ENCODE data around the gene WNK4. TPM values are rescaled to one million over a fixed set of nuclear protein-coding genes. Genes with fewer than 3 reads are reported as not detected.

WNK4 gene
- total and polyA plus RNA-seq, 9 of the 15 experiments (the other 6 are each of a cell fraction or from before 2014, with no cell fraction given), result 0.32 to 25.8 (median 4.5) TPM

DNA sequence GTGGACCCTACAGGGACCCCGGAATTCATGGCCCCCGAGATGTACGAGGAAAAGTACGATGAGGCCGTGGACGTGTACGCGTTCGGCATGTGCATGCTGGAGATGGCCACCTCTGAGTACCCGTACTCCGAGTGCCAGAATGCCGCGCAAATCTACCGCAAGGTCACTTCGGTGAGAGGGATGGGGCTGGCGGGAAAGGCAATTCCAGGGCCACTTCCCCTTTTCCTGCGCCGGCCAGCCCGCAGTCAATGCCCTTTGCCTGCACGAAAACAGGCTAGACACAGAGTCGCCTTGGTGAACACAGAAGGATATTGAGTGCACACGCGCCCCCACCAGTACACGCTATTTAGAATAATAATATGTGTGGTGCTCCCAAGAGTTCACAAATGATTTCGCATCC lies 4.0 kb downstream of the WNK4 start (continued):
- no peak for TF ChIP-seq NELFE (IDR thresholded peaks at IDR 0.05; ENCODE audit: insufficient read depth, insufficient read length)

DNA sequence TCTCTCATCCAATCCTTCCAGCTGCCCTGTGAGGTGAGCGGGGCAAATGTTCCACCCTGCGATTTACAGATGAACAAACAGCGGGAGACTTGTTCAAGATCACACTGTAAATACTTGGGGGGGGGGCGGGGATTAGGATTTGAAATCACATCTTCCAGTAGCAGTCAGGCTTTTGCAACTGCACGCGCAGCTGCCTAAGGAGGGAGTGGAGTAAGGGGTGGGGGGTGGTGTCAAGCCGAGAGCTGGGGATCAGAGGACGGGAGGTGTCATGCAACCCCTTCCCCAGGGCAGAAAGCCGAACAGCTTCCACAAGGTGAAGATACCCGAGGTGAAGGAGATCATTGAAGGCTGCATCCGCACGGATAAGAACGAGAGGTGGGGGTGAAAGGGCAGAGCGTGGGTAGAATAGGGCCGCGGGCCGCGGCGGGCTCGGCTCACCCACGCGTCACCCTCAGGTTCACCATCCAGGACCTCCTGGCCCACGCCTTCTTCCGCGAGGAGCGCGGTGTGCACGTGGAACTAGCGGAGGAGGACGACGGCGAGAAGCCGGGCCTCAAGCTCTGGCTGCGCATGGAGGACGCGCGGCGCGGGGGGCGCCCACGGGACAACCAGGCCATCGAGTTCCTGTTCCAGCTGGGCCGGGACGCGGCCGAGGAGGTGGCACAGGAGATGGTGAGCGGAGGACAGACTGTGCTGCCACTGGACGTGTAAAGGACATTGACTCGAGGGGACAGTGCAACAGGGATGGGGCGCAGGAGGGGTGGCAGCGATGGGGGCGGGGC lies 4.6 kb downstream of the WNK4 start:
- POLR2A ChIA-PET, result no interaction called here
- TF ChIP-seq POLR2G (IDR thresholded peaks at IDR 0.05; ENCODE audit: low read depth, low read length), result peak; percentile 60; the same call in 1 of the 2 replicates
- TF ChIP-seq, protein P1, sequence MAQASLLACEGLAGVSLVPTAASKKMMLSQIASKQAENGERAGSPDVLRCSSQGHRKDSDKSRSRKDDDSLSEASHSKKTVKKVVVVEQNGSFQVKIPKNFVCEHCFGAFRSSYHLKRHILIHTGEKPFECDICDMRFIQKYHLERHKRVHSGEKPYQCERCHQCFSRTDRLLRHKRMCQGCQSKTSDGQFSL (CRISPR knock-in tag; IDR thresholded peaks at IDR 0.05), result no peak
- TF ChIP-seq, protein P1 (tag; IDR thresholded peaks at IDR 0.05), result no peak
- TF ChIP-seq SMARCB1 (IDR thresholded peaks at IDR 0.05; ENCODE audit: insufficient read length, low read depth), result no peak
- TF ChIP-seq RBFOX2 (IDR thresholded peaks at IDR 0.05; ENCODE audit: low read depth, low read length), result peak; percentile 30; the same call in 1 of the 2 replicates
- peak; percentile 40 for TF ChIP-seq FIP1L1 (IDR thresholded peaks at IDR 0.05; ENCODE audit: low read depth, low read length, poor library complexity, severe bottlenecking)
- in situ Hi-C loops (cut with MboI) (no loop called here), intact Hi-C loops (cut with micrococcal nuclease) (no loop called here)
- Histone ChIP-seq H3K9me1 (ENCODE audit: control insufficient read depth, insufficient read depth, low read length) (no peaks in the 10 kb centered on the region), H2AFZ (ENCODE audit: low read depth, low read length) (no peak overlapping the region), H3K4me1 (replicated peaks in 1 of 2; ENCODE audit: control insufficient read depth in 2 of 2, insufficient read depth in 2 of 2, low read length in 2 of 2) (peaks cover 11 to 62% of the 10 kb centered on the region in 2 experiments; a peak in 4 of 5 replicates), H3K9me3 (replicated peaks; ENCODE audit: control insufficient read depth, insufficient read depth, low read depth, low read length) (no peaks in the 10 kb centered on the region), H3K27ac (ENCODE audit: extremely low read depth, low read depth, low read length) (no peak overlapping the region), H3K36me3 (ENCODE audit: control insufficient read depth, insufficient read depth, low read length) (peaks cover 71% of the 10 kb centered on the region), H3K9ac (ENCODE audit: insufficient read depth in 1 of 2, low read depth in 2 of 2, low read length in 2 of 2) (no peak overlapping the region), H4K20me1 (replicated peaks; ENCODE audit: control insufficient read depth, insufficient read depth, low read length) (no peaks in the 10 kb centered on the region), H3K4me3 (no peak overlapping the region), H3K27me3 (ENCODE audit: control insufficient read depth in 2 of 2, insufficient read depth in 2 of 2, low read length in 2 of 2) (no peaks in the 10 kb centered on the region), H3K4me2 (ENCODE audit: insufficient read depth, low read length) (no peak overlapping the region), H3K79me2 (ENCODE audit: control insufficient read depth, insufficient read depth, low read length) (peaks cover 33% of the 10 kb centered on the region)
- FAIRE-seq (no peak), DNase-seq (ENCODE audit: extremely low read depth in 1 of 4, low spot score in 3 of 4) (no peak), ATAC-seq (no peak)
- CTCF ChIA-PET (ENCODE audit: low intra/inter-chr PET ratio), result interaction anchor here (0.5 kb wide), 1 partner anchor 55 kb away, joined by 3 read pairs; no protein-coding TSS in a partner anchor
- 94% methylated on average over 27 of the region's 52 CpGs for WGBS (ENCODE audit: insufficient coverage, low coverage, missing lambda C conversion rate)
- BruUV-seq (replicated peaks), result no TSS peak

Data from K562 (cell line).